Ovary (tissue), 3 donors: ENCODE data around the gene DNAJC1.

Source experiments
- CTCF ChIP-seq, 3 donors: fragments of 450-650 bp in 2 of 3; fragments of 200-600 bp in 1 of 3; IDR thresholded peaks; one replicate each; pipeline versions ENCODE4 v1.5.1 to v1.8.0; 2016 to 2022; ENCODE audit warnings: antibody characterized with exemption in 3 of 3, mild to moderate bottlenecking in 1 of 3
- EP300 ChIP-seq: sonication (generic); formaldehyde crosslinking; IDR thresholded peaks from one replicate; pipeline ENCODE4 v1.6.1; 2017; ENCODE audit warnings: antibody characterized with exemption
- POLR2A ChIP-seq: fragments of 450-650 bp; IDR thresholded peaks from one replicate; pipeline ENCODE4 v1.6.1; 2017; ENCODE audit warnings: antibody characterized with exemption, mild to moderate bottlenecking, moderate library complexity
- donor health status: DM: no; HTN: no; CAD: no.

DNA sequence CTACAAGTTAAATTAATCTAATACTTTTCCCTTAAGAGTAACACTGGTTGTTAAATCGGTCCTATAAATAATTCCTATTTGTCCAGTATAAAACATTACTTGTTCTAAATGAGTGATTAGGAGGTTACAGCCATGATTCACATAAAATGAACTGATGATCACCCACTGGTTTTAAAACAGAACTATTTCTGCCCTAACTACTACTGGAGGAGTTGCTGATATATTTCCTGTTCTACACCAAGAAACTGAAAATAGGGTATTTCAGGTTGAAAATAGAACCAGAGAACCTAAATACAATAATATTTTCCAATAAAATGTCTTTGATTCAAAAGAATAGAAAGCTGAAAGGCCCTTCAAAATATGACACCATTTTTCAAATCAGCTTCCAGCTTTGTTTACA is 30.9 kb downstream of the DNAJC1 start:
- TF ChIP-seq CTCF (IDR thresholded peaks at IDR 0.05) (no peak), POLR2A (no peak), EP300 (no peak)
